Measurements from ENCODE around the gene UPB1.

Gene UPB1

DNA sequence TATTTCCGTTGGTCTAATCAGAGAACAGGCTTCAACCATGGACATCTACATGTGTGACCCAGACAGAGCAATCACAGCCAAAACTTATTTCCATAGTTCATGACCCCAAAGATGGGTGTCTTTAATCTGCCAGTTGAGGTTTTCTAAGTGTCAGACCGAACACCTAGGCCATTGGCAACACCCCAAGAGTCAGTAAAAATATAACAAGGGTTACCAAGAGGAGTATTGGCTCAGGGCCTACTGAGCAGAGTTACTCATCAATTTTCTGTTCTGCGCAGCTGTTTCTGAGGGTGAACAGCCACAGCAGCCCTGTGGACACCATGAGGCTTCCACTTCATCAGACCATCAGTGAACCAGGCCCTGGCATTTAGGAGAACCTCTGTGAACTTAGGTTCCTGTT lies 41.0 kb downstream of the UPB1 start:
- DNase-seq, result no peak

DNA sequence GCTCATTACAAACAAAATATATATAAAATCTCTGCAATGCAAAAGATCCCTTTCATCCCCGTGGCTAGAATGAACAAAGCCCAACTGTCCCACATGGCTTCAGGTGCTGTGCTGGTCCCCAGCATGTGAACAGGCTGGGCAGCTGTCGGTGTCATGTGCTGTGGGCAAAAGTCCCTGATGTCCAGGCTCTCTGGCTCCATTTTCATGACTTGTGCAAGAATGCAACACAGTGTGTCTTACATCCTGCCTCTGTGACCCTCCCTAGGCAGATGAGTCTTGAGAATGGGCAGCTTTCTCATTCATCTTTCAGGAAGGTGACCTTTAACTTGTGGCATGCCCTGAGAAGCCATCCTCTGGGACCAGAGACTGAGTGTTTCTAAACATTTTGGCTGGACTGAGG lies 45.3 kb downstream of the UPB1 start:
- DNase-seq, result no peak

DNA sequence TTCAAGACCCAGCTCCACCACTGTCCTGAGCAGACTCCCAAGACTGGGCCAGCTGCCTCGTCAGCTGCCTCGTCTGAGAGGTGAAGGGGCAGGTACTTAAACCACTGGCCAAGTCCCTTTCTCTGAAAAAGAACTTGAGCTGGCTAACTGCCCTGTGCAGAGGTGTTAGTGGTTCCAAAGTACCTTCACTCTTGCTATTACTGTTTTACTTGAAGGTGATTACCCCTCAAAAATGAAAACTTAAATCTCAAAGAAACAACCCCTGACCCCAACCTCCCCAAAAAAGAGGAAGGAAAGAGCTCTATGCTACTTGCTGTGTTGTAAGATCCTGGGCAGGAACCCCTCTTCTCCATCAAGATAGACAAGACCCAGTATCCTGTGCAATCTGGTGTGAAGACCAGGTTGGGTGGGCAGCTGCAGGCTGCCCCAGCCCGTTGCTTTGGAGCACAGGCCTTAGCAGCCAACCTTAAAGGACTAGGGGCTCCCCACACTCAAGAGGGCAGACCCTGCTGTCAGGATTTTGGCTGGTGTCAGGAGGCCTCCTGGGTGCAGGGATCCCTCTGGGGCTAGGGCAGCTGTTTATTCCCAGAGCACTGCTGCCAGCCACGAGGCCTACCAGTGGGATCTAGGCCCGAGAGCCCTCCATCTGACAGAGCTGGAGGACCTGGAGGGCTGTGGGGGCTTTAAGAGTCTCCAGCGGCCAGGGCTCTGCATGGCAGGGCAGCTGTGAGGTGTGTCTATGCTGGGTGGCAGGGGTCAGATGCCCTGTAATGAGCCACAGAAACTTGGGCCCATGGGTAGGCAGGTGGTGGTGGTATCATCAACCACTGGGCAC lies 46.8 kb downstream of the UPB1 start:
- no peak for DNase-seq

DNA sequence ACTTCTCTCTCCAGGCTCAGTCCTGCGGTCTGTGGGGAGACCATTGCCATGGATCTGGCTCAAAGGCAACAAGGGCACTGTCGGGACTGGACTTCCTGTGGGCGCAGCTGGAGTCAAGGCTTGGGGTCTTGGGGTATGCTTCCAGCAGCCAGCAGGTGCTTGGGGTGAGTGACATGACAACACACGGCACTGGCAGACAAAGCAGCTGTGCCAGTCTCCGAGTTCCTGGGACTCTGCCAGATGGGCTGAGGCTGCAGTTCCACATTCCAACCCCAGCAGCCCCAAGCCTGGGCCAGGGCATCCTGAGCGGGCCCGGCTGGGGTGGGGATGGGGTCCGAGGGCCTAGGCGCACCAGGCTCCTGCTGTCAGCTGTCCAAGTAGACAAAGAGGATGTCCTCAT lies 47.5 kb downstream of the UPB1 start:
- no peak for DNase-seq

DNA sequence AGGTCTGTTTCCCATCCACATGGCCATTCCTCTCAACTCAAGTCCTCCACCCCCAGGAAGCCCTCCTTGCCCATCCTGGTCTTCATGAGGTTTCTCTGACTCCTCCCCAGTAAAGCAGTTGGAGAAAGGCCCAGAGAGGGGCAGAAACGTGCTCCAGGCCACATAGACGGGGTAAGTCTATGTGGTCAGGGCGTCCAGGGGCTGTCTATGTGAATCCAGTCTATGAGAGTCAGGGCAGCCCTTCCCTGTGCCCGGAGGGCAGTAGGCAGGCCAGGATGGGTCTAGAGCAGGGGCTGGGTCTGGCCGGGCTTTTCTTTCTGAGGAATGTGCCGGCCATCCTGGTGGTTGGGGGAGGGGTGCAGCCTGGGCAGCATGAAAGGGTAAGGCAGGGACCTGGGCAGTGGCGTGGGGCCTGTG lies 48.1 kb downstream of the UPB1 start:
- no peak for DNase-seq

DNA sequence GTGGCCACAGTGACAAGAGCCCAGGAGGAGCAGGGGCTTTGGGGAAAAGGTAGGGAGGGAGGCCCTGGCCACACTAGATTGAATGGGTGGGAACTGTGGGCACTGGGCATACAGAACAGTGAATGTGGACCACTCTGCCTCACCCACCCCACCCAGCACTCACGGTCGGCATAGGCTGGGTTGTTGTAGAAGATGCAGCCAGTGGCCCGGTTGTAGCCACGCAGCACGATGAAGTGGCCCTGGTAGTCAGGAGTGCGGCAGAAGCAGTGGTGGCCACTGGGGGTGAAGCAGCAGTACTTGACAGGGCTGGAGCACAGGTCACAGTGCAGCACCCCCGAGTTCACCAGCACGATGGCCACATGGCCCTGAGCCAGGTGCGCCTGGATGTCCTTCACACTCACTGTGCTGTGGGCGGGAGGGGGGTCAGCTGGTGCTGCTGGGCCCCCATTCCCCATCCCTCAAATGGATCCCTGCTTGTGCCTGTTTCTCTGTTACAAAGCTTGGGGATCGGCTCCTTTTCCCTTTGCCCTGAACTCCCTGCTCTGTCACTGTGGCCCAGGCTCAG lies 48.6 kb downstream of the UPB1 start:
- no peak for DNase-seq

DNA sequence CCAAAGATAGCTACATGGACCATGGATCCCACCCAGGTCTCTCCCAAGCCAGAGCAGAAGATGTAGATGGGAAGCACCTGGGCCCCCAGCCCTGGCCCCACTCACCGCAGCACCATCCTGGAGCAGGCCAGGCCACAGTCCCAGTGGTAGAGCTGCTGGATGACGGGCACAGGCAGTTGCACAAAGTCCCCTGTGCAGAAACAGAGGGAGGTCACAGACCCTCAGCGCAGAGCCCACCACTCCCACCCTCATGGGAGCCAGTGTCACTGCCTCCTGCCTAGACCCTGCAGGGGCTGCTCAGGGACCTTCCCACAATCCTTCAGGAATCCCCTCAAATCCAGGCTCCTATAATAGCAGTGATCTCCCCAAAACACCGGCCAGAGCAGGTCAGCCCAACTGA lies 53.7 kb downstream of the UPB1 start:
- no peak for DNase-seq

DNA sequence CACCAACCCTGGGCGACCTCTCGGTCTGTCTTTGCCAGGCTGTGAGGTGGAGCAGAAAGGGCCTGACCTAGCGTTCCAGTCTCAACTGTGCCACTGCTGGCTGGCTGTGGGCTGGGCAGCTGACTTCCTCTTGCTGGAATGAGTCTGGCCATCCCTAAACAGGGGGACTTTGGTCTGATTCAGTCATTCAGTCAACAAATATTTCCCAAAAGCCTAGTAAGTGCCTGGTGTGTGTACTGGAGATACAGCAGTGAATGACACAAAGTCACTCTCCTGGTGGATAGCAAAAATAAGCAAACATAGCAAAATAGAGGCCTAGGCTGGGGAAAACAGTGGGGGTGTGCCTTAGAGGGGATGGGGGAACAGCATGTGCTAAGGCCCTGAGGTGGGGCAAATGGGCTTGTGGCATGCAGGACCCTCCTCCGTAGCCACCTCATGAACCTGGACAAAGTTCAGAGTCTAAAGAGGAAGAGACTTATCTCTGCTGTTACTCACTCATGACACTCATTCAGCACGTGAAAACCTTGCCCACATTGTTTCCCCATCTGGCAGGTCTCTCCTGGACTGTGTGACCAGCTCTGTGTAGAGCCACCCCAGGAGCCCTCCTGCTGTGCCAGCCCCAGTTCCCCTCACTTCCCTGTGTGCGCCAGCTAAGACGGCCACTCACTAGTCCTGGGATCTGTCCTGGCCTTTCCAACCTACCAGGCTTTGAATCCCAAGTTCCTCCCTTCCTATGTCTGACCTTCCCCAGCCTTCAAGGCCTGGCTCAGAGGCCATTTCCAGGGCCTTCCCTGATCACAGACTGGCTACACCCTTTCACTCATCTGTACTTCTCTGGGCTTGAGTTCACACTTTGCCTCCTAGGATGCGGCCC lies 55.1 kb downstream of the UPB1 start:
- no peak for DNase-seq

DNA sequence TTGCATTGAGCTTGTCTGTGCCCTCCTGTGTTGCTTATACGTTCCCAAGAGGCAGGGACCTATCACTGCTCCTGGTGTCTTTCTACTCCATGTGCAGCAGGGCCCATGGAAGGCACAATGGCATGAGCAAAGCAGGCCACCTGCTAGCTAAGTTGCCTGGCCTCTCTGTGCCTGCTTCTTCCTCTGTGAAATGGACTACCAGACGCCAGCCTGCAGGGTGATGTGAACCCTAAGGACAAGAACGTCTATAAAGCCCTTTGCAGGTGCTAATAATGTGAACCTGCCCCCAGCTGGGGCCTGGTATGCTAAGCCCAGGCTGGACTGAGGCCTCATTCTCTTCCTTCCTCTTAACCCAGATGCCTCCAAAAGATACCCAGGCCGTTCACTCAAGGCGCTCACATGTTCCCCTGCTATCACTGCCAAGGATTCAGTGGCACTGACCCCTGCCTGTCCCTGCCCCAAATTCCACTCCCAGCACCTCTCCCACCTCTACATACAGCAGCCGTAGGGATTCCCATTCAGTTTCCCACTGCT lies 55.8 kb downstream of the UPB1 start:
- no peak for DNase-seq

DNA sequence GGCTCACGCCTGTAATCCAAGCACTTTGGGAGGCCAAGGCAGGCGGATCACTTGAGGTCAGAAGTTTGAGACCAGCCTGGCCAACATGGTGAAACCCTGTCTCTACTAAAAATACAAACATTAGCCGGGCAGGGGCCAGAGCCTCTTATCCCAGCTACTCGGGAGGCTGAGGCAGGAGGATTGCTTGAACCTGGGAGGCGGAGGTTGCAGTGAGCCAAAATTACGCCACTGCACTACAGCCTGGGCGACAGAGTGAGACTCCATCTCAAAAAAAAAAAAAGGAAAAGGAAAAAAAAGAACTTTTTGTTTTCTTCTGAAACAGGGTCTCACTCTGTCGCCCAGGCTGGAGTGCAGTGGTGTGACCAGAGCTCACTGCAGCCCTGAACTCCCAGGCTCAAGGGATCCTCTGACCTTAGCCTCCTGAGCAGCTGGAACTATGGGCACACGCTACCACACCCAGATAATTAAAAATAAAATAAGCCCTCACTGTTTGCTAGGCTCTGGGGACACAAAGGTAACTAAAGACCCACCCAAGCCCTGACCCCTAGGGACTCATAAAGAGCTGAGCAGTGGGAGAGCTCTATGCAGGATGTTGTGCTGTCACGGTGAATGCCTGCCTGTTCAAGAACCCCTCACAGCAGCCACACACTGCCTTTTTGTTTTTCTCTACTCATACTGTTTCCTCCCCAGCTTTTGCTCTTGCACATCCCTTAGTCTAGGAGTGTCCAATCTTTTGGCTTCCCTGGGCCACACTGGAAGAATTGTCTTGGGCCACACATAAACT lies 57.6 kb downstream of the UPB1 start:
- peak; percentile 3 for DNase-seq

DNA sequence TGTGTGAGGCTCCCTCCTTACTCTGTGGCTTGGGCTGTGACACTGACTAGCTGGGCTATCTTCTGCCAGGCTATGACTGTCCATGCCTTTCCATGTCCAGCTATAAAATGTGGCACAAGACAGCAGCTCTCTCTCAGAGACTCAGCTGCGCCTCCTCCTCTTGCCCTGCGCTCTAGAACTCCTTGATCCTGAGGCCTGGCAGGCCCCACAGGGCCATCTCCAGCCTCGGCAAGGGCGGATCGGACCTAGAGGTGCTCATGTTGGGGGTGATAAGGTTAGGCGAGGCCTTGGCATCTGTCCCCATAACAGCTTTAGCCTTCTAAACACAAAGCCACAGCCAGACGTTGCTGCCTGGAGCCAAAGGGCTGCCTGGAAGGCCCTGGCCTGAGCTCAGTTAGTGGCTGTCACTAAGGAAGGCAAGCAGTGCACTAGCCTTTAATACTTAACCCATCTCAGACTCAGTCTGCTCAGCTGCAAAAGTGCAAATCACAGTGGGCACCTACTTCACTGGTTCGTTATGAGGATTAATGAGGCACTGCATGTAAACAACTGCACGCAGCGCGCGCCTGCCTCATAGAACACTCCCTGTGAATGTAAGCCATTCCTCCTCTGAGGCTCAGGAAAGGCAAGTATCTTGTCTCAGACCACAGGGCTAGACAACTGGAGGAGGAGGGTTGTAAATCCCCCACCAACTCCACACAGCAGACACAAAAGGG lies 58.6 kb downstream of the UPB1 start:
- DNase-seq, result no peak

DNA sequence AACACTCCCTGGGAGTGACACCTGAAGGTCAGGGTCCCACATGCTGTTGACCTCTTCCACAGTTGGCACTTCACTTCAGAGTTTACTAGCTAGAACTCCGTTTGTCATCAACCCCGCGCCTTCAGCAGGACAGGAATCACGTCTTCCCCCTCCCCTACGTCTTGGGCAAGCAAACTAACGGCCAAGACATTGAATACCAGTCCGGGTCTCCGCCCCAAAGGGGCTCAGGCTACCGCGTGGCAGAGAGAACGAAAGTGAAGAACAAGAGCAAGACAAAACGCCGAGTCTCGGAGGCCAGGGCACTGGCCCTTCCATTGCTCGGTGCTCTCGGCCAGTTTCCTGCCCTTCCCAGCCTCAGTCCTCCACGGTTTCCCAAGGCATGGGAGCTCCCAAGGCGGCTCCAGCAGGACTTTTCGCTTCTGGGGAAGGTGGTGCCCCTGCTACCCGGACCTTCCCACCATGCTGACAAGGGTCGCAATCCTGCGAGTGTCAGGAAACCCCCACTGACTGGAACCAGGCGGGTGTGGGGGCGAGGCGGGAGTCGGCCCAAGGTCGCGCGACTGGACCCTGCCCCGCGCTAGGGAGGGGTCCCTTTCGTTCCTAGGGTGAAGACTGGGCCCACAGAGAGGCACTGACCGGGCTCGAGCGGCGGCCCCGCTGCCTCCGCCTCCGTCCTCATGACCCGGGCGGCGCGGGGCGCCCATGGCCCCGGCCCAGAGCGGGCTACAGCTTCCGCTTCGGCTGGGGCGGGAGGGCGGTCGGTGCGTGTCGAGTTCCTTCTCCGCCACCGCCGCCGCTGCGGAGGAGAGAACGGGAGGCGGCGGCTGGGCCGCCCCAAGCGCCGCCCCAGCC lies 59.4 kb downstream of the UPB1 start, which contains the start of gene GUCD1:
TSS of gene GUCD1 (minus strand) at position 826 of the 852 bp plus-strand sequence. CDS start at position 679, 147 bp downstream.
- DNase-seq, result peak; percentile 25

DNA sequence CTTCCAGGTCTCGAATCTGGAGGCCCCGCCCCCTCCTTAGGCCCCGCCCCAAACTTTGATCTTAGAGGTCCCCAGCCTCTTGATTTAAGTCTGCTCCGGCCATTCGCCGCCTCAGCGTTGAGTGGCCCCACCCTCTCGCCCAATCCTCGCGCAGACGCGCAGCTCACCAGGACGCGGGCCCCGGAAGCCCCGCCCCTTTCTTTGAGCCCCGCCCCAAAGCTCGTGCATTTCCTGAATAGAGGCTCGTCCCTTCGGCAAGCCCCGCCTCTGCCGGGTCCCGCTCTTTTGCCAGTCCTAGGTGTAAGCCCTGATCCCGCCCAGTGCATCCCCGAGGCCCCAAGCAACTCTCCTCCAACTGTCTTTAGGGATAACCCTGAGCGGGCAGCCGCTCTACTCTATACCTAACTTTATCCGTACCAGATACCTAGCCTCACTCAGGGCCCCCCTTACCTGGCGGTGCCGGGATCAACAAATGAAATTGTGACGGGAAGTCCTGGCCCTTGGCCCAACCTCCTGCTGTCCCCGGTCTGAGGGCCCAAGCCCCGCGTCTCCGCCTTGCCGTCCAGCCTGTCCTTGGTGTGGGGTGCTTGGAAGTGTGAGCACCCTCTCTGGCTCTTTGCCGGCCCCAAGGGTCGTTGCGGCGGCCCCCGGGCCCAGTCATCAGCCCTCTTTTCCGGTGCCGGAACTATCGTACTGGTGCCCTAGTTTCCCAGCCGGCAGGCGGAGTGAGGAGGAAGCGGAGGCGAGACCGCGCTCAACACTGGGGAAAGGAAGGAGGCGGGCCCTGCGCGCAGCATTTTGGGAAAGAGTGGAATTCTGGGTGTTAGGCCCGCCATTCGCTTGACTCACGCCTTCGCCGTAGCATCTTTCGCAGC lies 60.3 kb downstream of the UPB1 start, which contains the start of gene SNRPD3:
TSS of gene SNRPD3 (plus strand) at position 835 of the 875 bp plus-strand sequence. CDS start 1,676 bp downstream, outside the sequence.
- DNase-seq, result peak; percentile 97

DNA sequence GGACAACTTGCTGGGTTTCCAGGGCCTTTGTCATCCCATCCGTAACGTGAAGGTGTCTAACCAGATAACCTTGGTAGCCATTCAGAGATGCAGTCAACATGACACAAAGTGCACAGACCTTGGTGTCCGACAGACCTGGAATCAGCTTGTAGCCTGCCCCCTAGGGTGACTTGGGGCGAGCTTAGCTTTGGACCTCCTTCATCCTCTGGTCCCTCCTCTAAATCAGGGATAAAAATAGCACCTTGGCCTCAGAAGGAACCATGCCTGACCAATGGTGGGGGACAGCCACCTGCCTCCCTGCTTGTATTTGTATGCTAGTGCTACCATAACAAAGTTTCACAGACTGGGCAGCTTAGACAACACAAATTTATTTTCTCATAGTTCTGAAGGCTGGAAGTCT lies 64.3 kb downstream of the UPB1 start:
- DNase-seq, result no peak

DNA sequence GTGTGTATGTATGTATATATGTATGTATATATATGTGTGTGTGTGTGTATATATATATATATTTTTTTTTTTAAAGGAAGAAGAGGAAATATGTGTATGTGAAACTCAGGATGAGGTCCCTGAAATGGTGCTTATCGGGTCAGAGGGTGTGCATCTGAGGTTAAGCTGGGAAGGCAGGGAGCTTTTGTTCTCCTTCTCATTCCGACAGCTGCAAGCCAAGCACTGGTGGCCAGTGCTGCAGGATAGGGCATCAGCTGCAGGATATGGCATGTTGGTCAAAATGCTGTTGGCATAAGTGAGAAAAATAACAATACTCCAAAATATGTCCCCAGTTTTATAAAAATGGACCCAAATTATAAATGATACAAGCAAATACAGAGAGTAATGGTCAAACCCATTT lies 68.1 kb downstream of the UPB1 start:
- DNase-seq, result no peak

DNA sequence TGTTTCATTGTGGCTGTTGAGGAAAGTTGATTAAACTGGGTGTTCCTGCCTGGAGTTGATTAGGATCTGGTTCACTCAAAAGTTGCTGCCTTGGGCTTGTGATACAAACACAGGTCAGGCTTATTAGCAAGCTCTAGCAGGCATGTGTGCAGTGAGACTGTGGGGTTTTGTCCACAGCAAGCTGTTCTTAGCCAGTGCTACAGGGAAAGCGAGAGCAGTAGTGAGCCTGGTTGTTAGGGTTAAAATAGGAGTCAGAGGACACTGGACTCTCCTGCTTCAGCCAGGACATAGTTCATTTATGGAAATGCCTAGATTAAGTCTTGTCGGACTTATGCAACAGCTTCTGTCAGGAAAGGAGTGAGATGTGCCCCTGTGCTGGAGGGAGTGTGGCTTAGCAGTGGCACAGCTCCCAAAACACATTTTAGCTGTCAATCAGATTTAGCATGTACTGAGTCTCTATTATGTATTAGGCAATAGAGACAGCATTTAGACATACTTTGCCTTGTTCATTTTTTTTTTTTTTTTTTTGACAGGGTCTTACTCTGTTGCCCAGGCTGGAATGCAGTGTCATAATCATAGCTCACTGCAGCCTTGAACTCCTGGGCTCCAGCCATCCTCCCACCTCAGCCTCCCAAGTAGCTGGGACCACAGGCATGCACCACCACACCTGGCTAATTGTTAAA lies 69.4 kb downstream of the UPB1 start:
- no peak for DNase-seq

DNA sequence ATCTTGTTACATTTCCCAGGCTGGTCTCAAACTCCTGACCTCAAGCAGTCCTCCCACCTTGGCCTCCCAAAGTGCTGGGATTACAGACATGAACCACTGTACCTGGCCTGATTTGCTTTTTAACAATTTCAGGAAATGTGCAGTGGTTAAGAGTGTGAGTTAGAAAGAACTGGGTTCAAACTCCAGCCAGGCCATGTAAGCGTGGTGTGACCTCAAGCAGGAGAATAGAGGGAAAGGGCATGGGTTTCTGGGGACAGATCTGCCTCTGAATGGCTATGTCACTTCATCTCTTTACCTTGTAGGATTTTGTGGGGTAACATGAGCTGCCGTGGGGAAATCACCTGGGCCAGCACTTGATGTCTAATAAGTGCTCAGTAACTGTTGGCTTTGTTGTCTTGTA lies 69.9 kb downstream of the UPB1 start:
- no peak for DNase-seq

DNA sequence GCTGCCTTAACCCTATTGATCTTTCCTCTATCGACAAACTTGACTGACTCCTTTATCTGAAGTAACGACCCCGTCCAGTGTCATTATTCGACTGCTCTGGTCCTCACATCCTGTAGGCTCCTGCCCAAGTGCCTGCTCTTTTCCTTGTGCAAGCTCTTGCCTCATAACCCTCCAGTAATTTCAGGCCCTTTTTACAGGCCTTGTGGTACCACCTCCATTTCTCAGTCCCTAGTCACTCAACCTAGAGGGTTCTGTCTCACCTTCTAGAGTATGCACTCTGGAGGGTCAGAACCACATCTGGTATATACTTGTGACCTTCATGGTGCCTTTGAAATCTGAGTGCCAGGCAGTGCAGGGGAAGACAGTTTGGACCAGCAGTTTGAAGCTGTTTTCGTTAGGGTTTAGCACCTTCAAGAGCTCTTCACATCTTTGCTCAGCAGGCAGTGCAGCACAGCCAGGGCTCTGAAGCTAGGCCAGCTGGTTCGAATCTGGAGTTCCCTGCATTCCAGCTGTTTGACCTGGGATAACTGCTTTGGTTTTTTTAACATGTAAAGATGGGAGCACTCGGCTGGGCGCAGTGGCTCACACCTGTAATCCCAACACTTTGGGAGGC lies 71.9 kb downstream of the UPB1 start:
- no peak for DNase-seq

DNA sequence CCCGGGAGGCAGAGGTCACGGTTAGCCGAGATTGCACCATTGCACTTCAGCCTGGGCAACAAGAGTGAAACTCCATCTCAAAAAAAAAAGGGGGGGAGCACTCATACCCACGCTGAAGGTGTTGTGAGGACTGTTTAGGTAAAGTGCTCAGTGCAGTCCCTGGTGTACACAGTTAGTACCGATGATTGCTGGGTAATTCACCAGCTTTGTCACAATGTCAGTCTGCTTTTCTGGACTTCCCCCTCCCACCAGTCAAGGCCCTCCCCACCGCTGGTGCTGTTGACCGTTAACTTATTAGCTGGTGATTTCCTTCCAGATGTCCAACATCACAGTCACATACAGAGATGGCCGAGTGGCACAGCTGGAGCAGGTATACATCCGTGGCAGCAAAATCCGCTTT lies 72.5 kb downstream of the UPB1 start:
- no peak for DNase-seq

Measured in NCI-H146 (cell line).